WTC11 (cell line): ENCODE data around the gene ELOA.

Experiments used
- TF ChIP-seq, protein P1 (sequence below): sonication (generic); formaldehyde crosslinking; IDR thresholded peaks from 2 replicates; pipeline ENCODE4 v1.8.0; 2022; ENCODE audit warnings: mild to moderate bottlenecking, missing genetic modification reagents
- TF ChIP-seq, protein P2 (sequence below): fragments of 200-600 bp; IDR thresholded peaks from 2 replicates; pipeline ENCODE4 v1.8.0; 2022; ENCODE audit warnings: antibody characterized with exemption
- TF ChIP-seq, protein P3 (sequence below): sonication (generic); formaldehyde crosslinking; conservative IDR thresholded peaks from 2 replicates; pipeline ENCODE4 v1.8.1; 2022; ENCODE audit warnings: mild to moderate bottlenecking, missing genetic modification reagents

DNA sequence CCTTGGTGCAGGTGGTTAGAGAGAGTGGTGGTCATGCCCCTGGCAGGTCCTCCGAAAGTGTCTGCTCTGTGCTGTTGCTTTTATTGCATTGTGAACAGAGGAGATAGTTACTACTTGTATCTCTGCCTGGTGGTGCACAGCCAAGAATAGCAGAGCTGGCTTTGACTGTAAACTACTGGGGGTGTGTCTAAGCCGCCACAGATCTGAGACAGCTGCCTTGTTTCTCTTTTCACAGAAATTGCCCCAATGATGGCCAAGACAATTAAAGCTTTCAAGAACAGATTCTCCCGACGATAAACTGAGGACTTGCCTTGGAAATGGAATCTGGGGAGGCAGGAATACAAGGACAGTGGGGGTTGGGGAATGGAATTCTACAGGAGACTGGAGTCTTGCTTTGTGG, 16.0 kb downstream of the ELOA start:
- TF ChIP-seq, protein P1, sequence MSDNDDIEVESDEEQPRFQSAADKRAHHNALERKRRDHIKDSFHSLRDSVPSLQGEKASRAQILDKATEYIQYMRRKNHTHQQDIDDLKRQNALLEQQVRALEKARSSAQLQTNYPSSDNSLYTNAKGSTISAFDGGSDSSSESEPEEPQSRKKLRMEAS (CRISPR knock-in tag): no peak
- TF ChIP-seq, protein P2, sequence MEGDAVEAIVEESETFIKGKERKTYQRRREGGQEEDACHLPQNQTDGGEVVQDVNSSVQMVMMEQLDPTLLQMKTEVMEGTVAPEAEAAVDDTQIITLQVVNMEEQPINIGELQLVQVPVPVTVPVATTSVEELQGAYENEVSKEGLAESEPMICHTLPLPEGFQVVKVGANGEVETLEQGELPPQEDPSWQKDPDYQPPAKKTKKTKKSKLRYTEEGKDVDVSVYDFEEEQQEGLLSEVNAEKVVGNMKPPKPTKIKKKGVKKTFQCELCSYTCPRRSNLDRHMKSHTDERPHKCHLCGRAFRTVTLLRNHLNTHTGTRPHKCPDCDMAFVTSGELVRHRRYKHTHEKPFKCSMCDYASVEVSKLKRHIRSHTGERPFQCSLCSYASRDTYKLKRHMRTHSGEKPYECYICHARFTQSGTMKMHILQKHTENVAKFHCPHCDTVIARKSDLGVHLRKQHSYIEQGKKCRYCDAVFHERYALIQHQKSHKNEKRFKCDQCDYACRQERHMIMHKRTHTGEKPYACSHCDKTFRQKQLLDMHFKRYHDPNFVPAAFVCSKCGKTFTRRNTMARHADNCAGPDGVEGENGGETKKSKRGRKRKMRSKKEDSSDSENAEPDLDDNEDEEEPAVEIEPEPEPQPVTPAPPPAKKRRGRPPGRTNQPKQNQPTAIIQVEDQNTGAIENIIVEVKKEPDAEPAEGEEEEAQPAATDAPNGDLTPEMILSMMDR: no peak
- TF ChIP-seq, protein P3, sequence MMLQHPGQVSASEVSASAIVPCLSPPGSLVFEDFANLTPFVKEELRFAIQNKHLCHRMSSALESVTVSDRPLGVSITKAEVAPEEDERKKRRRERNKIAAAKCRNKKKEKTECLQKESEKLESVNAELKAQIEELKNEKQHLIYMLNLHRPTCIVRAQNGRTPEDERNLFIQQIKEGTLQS: no peak
